GM18526 (cell line): ENCODE results near the gene CTAGE8.
"Not testable (repeated sequence)": the region's sequence is repeated elsewhere in the genome, so short reads cannot be mapped to it uniquely, and the experiment has no call there.

ENCODE experiments used
- POLR2A ChIP-seq: IDR thresholded peaks from 3 replicates; pipeline ENCODE4 v1.6.1; 2011; ENCODE audit not compliant: insufficient read length; ENCODE audit errors: extremely low read depth

Gene CTAGE8, protein sequence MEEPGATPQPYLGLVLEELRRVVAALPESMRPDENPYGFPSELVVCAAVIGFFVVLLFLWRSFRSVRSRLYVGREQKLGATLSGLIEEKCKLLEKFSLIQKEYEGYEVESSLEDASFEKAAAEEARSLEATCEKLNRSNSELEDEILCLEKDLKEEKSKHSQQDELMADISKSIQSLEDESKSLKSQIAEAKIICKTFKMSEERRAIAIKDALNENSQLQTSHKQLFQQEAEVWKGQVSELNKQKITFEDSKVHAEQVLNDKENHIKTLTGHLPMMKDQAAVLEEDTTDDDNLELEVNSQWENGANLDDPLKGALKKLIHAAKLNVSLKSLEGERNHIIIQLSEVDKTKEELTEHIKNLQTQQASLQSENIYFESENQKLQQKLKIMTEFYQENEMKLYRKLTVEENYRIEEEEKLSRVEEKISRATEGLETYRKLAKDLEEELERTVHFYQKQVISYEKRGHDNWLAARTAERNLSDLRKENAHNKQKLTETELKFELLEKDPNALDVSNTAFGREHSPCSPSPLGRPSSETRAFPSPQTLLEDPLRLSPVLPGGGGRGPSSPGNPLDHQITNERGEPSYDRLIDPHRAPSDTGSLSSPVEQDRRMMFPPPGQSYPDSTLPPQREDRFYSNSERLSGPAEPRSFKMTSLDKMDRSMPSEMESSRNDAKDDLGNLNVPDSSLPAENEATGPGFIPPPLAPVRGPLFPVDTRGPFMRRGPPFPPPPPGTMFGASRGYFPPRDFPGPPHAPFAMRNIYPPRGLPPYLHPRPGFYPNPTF

DNA sequence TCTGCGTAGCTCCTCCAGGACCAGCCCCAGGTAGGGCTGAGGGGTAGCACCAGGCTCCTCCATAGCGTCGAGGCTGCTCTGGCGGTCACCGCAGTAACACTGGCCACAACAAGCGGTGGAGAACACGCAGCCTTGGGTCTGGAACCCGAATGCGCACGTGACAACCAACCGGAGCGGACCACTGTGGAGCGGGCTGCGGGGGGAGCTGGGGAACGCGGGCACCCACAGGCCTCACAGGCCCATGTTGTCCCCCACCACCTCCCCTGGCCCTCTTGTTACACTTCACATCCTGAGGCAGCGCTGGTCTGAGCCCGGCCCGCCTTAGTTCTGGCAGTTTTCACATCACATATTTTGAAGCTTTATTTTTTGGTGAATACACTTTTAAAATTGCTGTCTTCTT is at the start of gene CTAGE8:
Gene CTAGE8, minus strand, starts transcription at position 101 of the 400 bp plus-strand sequence. Its CDS starts 38 bp downstream, at position 63.
- TF ChIP-seq POLR2A, result not testable (repeated sequence)

- TF ChIP-seq POLR2A, result not testable (repeated sequence)
These were observed 42.9 kb upstream of the CTAGE8 start, which contains the start of gene OR2A1 for GRCh38 chr7:144311872-144312469. Gene OR2A1 (plus strand): TSS chr7:144312419. CDS start chr7:144318125, 5,706 bp downstream.

DNA sequence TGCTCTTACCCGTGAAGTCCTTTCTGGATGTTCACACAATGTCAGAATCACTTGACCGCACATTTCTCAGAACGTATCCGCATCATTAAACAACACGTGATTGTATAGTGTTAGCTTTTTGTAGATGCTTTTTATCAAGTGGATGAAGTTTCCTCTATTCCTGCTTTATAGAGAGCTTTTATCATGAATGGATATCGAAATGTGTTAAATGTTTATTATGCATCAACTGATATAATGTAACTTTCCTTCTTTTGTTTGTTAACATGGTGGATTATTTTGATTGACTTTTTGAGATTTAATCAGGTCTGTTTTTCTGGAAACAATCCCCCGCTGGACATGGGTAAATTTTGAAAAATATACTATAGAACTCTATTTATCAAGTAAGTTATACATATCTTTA is 4.4 kb downstream of the CTAGE8 start, which contains the start of gene OR2A7:
Gene OR2A7, minus strand, starts transcription at position 101 of the 400 bp plus-strand sequence. CDS start 5,164 bp downstream, outside the sequence.
- not testable (repeated sequence) for TF ChIP-seq POLR2A

GRCh38 chr7:144256112-144256511 is 13.0 kb downstream of the CTAGE8 start:
- TF ChIP-seq POLR2A, result no peak

DNA sequence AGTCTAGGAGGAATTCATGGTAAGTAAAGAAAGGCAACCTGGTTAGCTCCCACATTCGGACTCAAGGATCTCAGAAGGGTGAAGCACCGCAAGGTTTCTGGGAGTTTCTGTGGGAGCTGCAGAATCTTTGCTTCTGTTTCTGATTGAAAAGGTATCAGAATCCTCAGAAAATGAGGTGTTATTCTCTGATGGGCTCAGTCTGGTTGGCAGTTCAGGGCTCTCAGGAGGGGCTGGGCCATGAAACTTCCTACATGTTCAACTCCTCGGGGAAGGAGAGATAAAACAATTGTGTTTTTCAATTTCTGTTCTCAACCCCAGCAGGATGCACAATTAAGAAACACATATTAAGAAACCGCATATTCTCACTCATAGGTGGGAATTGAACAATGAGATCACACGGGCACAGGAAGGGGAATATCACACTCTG is 13.6 kb downstream of the CTAGE8 start:
- no peak for TF ChIP-seq POLR2A

DNA sequence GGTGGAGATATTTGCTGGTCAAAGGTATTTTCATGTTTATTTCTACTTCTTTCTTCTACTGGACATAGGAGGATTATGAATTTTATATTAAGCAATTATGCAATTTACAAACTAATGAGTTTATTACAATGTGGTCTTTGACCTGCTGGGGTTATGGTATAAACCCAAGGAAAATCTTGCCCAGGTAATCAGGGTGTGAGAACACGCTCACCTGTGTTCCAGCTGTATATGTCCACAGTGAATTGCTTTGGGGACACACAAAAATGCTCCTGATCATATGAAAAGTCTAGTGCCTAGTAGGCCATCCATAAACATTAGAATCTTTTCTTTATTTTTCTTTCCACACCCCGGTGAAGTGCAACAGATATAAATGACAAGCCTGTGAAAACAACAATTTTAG is 29.7 kb downstream of the CTAGE8 start, which contains the start of gene OR2A42:
Gene OR2A42, minus strand, starts transcription at position 241 of the 400 bp plus-strand sequence. CDS start 6,762 bp downstream, outside the sequence.
- TF ChIP-seq POLR2A, result not testable (repeated sequence)
